WERI-Rb-1 (cell line): Measurements from ENCODE around the gene GON4L.

Experiments used
- DNase-seq: peaks from one replicate; pipeline ENCODE4 v3.0.0-alpha.2; 2020
- H3K27ac ChIP-seq: fragments of 250-450 bp; sonication (Bioruptor Pico); 2 replicates; pipeline ENCODE4 v1.5.1; 2020; ENCODE audit warnings: mild to moderate bottlenecking, moderate library complexity
- H3K27me3 ChIP-seq: fragments of 250-450 bp; sonication (Bioruptor Pico); 2 replicates; pipeline ENCODE4 v1.5.1; 2021; ENCODE audit warnings: mild to moderate bottlenecking, low read depth, moderate library complexity; ENCODE audit not compliant: insufficient read depth, severe bottlenecking
- H3K36me3 ChIP-seq: fragments of 250-450 bp; sonication (Bioruptor Pico); 2 replicates; pipeline ENCODE4 v1.5.1; 2020; ENCODE audit warnings: mild to moderate bottlenecking, moderate library complexity
- H3K4me3 ChIP-seq: 2 replicates; pipeline ENCODE4 v1.5.1; 2011; ENCODE audit warnings: low read depth, mild to moderate bottlenecking, control low read depth, low read length
- H3K9me3 ChIP-seq: fragments of 250-450 bp; sonication (Bioruptor Pico); 2 replicates; pipeline ENCODE4 v1.5.1; 2021; ENCODE audit warnings: mild to moderate bottlenecking, moderate library complexity; ENCODE audit not compliant: severe bottlenecking
- TF ChIP-seq, protein P1 (sequence below): IDR thresholded peaks from 2 replicates; pipeline ENCODE4 v1.5.1; 2011; ENCODE audit warnings: low read depth, mild to moderate bottlenecking, control low read depth, inconsistent platforms, low read length

The GON4L gene

DNA sequence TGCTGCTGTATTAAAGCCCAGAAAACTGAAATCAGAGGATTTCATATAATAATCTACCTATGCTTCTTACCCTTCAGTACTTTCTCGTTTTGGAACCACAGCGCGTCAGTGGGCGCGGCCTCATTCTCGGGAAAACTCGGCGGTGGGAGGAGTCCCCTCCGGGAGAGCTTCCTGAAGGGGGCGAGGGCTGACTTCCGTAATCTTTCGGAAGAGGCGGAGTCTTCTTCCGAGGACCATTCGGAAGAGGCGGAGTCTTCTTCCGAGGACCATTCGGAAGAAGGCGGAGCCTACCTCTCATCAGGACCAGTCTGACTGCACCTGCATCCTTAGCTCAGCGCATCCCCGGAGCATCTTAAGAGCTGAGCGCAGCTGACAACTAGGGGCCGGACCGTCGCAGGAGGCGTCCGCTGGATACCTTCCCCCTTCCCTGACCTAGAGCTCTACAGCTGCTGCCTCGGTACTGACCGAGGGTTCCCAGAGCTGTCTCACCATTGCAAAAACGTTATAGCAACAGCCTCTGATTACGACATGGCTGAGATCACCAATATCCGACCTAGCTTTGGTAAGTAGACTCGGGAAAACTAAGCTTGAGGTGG is 2.3 kb upstream of the GON4L start, which contains the start of gene SYT11:
TSS of gene SYT11 (plus strand) at position 334 of the 596 bp plus-strand sequence. CDS start at position 529, 195 bp downstream.
- peak within 1 kb of the TSS; percentile 92 for H3K27ac ChIP-seq

DNA sequence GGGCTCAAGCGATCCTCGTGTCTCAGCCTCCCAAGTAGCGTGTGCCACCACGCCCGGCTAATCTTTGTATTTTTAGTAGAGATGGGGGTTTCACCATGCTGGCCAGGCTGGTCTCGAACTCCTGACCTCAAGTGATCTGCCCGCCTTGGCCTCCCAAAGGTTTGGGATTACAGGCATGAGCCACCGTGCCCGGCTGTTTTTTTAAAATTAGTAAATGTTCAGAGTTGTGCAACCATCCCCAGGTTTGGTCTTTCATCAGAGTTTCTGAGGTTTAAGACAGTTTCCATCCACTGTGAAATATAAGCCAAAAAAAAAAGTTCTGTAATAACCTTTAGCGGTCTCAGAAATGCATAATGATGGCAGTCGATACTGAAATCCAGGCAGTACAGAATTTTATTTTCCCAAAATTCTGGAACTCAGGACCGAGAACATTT is 1.8 kb upstream of the GON4L start:
- H3K27ac ChIP-seq = peak overlapping the region; percentile 35
- H3K27me3 ChIP-seq = no peaks in the 10 kb centered on the region
- TF ChIP-seq, protein P1, sequence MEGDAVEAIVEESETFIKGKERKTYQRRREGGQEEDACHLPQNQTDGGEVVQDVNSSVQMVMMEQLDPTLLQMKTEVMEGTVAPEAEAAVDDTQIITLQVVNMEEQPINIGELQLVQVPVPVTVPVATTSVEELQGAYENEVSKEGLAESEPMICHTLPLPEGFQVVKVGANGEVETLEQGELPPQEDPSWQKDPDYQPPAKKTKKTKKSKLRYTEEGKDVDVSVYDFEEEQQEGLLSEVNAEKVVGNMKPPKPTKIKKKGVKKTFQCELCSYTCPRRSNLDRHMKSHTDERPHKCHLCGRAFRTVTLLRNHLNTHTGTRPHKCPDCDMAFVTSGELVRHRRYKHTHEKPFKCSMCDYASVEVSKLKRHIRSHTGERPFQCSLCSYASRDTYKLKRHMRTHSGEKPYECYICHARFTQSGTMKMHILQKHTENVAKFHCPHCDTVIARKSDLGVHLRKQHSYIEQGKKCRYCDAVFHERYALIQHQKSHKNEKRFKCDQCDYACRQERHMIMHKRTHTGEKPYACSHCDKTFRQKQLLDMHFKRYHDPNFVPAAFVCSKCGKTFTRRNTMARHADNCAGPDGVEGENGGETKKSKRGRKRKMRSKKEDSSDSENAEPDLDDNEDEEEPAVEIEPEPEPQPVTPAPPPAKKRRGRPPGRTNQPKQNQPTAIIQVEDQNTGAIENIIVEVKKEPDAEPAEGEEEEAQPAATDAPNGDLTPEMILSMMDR = no peak
- peak; percentile 29 for DNase-seq
- H3K4me3 ChIP-seq = peak overlapping the region; percentile 64
- no peaks in the 10 kb centered on the region for H3K9me3 ChIP-seq
- peaks cover 34% of the 10 kb centered on the region for H3K36me3 ChIP-seq

More for the DNA sequence above, 2.3 kb upstream of the GON4L start, which contains the start of gene SYT11:
- DNase-seq = peak; percentile 99
- Histone ChIP-seq H3K9me3 (no peaks in the 10 kb centered on the region), H3K27me3 (no peaks in the 10 kb centered on the region), H3K36me3 (peaks cover 29% of the 10 kb centered on the region), H3K4me3 (peak within 1 kb of the TSS; percentile 64)
- TF ChIP-seq, protein P1 = no peak

DNA sequence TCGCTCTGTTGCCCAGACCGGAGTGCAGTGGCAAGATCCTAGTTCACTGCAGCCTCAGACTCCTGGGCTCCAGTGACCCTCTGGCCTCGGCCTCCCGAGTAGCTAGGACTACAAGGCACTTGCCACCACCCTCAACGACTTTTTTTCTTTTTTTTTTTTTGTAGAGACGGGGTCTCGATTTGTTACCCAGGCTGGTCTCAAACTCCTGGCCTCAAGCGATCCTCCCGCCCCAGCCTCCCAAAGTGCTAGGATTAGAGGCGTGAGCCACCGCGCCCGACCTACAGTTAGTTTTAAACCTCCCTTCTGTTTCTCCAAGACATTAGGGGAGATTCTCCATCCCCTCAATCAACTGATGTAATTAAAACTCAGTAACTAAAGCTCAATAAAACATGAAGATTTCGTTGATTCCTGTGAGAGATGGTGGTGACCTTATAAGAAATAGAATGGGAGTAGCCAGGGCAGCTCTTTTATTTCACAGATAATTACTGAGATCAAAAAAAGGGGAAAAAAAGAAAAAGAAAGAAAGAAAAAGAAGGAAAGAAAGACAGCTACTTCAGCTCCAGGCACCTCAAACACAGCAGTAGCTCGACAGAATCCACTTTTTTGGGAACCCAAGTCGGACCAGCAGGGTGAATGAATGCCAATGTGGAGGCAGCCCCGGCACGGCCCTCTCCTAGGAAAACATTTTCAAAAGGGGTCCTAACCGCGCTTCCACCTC is 598 bp downstream of the GON4L start:
- Histone ChIP-seq H3K36me3 (peaks cover 45% of the 10 kb centered on the region), H3K27me3 (no peaks in the 10 kb centered on the region), H3K9me3 (no peaks in the 10 kb centered on the region), H3K27ac (peak overlapping the region; percentile 74), H3K4me3 (peak overlapping the region; percentile 77)
- no peak for DNase-seq
- TF ChIP-seq, protein P1 = no peak

DNA sequence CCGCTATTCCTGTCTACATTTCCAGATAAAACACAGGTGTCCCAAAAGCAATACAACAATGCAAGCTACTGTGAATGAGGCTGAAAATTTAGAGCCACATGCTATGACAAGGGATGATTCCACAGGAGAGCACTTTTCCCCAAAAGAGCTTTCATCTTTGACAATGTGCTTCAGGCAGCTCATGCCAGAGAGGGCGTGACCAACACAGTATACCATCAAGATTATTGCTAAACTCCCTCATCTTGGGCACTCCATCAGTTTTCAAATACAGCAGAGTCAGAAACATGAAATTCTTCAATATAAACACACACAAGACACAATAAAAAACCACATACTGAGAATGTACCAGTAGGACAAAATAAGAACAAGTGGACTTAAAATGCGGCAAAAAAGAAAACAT is 6.7 kb downstream of the GON4L start:
- Histone ChIP-seq H3K27ac (no peak overlapping the region), H3K9me3 (no peaks in the 10 kb centered on the region), H3K36me3 (peaks cover 87% of the 10 kb centered on the region), H3K27me3 (no peaks in the 10 kb centered on the region), H3K4me3 (no peak overlapping the region)
- DNase-seq = no peak
- TF ChIP-seq, protein P1 = no peak

DNA sequence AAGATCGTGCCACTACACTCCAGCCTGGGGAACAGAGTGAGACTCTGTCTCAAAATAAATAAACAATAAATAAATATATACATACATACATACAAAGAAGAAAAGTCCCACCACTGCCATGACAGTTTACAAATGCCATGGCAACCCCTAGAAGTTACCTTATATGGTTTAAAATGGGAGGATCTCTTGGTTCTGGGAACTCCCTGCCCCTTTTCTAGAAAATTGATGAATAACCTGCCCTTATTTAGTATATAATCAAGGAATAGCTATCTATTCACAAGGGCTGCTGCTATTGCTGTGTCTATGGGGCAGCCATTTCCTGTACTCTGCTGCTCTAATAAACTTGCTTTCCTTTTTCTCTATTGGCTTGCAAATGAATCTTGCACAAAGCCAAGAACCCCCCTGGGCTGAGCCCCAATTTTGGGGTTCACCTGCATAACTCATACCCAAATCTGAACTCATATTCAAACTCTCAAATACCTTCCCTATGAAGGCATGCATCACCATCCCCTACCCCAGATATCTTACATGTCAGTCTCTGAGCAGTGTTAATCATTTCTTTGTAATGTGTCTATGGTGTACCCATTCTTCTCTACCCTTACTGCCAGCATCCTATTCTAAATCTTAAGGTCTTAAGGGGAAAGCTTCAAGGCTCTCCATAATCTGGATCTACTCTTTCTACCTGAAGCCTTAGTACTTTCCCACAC is 9.0 kb downstream of the GON4L start:
- TF ChIP-seq, protein P1 = no peak
- no peak overlapping the region for H3K27ac ChIP-seq
- no peak overlapping the region for H3K4me3 ChIP-seq
- H3K36me3 ChIP-seq = peaks cover 87% of the 10 kb centered on the region
- DNase-seq = no peak
- no peaks in the 10 kb centered on the region for H3K9me3 ChIP-seq
- H3K27me3 ChIP-seq = no peaks in the 10 kb centered on the region
